SK-N-SH treated with all-trans-retinoic acid at 6 μM for 48 hours (cell line): ENCODE data around the gene CHST11.

Source experiments
- ATAC-seq: fragments of 200-7000 bp; cut with Tn5 transposase; 3 replicates; pipeline ENCODE4 v1.9.1; 2020; ENCODE audit warnings: mild to moderate bottlenecking, moderate library complexity
- ARNTL ChIP-seq: fragments of 450-650 bp; formaldehyde crosslinking; IDR thresholded peaks from 2 replicates; pipeline ENCODE4 v1.5.0; 2020; ENCODE audit warnings: low read depth, mild to moderate bottlenecking, moderate library complexity, borderline replicate concordance
- CSDC2 ChIP-seq: fragments of 250-450 bp; sonication (Bioruptor Pico); IDR thresholded peaks from 2 replicates; pipeline ENCODE4 v1.5.0; 2020; ENCODE audit warnings: mild to moderate bottlenecking, moderate library complexity
- ESRRG ChIP-seq: fragments of 250-450 bp; sonication (Bioruptor Pico); IDR thresholded peaks from 2 replicates; pipeline ENCODE4 v1.6.1; 2021; ENCODE audit warnings: mild to moderate bottlenecking
- ISL1 ChIP-seq: fragments of 250-450 bp; sonication (Bioruptor Pico); IDR thresholded peaks from 2 replicates; pipeline ENCODE4 v2.1.2; 2022; ENCODE audit warnings: mild to moderate bottlenecking, moderate library complexity
- OSR1 ChIP-seq: fragments of 250-450 bp; sonication (Bioruptor Pico); IDR thresholded peaks from 2 replicates; pipeline ENCODE4 v1.8.0; 2022; ENCODE audit warnings: moderate library complexity, mild to moderate bottlenecking, inconsistent platforms
- PATZ1 ChIP-seq: fragments of 250-450 bp; sonication (Bioruptor Pico); IDR thresholded peaks from 2 replicates; pipeline ENCODE4 v1.8.0; 2020; ENCODE audit warnings: mild to moderate bottlenecking, moderate library complexity, borderline replicate concordance
- POU6F1 ChIP-seq: fragments of 250-450 bp; sonication (Bioruptor Pico); IDR thresholded peaks from 2 replicates; pipeline ENCODE4 v1.8.0; 2021; ENCODE audit warnings: low read depth, mild to moderate bottlenecking, moderate library complexity, borderline replicate concordance
- PPARA ChIP-seq: fragments of 250-450 bp; sonication (Bioruptor Pico); IDR thresholded peaks from 2 replicates; pipeline ENCODE4 v1.5.0; 2020; ENCODE audit warnings: mild to moderate bottlenecking, borderline replicate concordance
- RARB ChIP-seq: fragments of 250-450 bp; sonication (Bioruptor Pico); IDR thresholded peaks from 2 replicates; pipeline ENCODE4 v1.8.0; 2021; ENCODE audit warnings: mild to moderate bottlenecking, moderate library complexity
- SNAI2 ChIP-seq: fragments of 250-450 bp; sonication (Bioruptor Pico); IDR thresholded peaks from 2 replicates; pipeline ENCODE4 v1.5.0; 2020; ENCODE audit warnings: mild to moderate bottlenecking, moderate library complexity
- TCF4 ChIP-seq: fragments of 250-450 bp; sonication (Bioruptor Pico); IDR thresholded peaks from 2 replicates; pipeline ENCODE4 v1.8.0; 2021; ENCODE audit warnings: mild to moderate bottlenecking, moderate library complexity, borderline replicate concordance
- TOX ChIP-seq: fragments of 250-450 bp; sonication (Bioruptor Pico); IDR thresholded peaks from 2 replicates; pipeline ENCODE4 v1.8.0; 2021; ENCODE audit warnings: mild to moderate bottlenecking, moderate library complexity, borderline replicate concordance
- TSHZ2 ChIP-seq: fragments of 250-450 bp; sonication (Bioruptor Pico); IDR thresholded peaks from 2 replicates; pipeline ENCODE4 v1.5.0; 2020; ENCODE audit warnings: mild to moderate bottlenecking, moderate library complexity
- ZC3H10 ChIP-seq: fragments of 250-450 bp; sonication (Bioruptor Pico); IDR thresholded peaks from 2 replicates; pipeline ENCODE4 v1.5.1; 2021; ENCODE audit warnings: mild to moderate bottlenecking, moderate library complexity
- ZFP3 ChIP-seq: fragments of 250-450 bp; sonication (Bioruptor Pico); IDR thresholded peaks from 2 replicates; pipeline ENCODE4 v1.5.0; 2020; ENCODE audit warnings: mild to moderate bottlenecking, moderate library complexity
- ZFP30 ChIP-seq: fragments of 450-650 bp; formaldehyde crosslinking; IDR thresholded peaks from 2 replicates; pipeline ENCODE4 v1.5.0; 2022; ENCODE audit warnings: mild to moderate bottlenecking, moderate library complexity
- ZNF565 ChIP-seq: fragments of 450-650 bp; formaldehyde crosslinking; conservative IDR thresholded peaks from 2 replicates; pipeline ENCODE4 v1.5.0; 2020; ENCODE audit warnings: low read depth, mild to moderate bottlenecking, moderate library complexity
- ZNF70 ChIP-seq: fragments of 450-650 bp; formaldehyde crosslinking; IDR thresholded peaks from 2 replicates; pipeline ENCODE4 v1.5.0; 2020; ENCODE audit warnings: mild to moderate bottlenecking, moderate library complexity
- TF ChIP-seq, protein P1 (sequence below): fragments of 250-450 bp; sonication (Bioruptor Pico); IDR thresholded peaks from 2 replicates; pipeline ENCODE4 v1.5.1; 2020; ENCODE audit warnings: low read depth, mild to moderate bottlenecking, moderate library complexity

CHST11 gene

GRCh38 chr12:104529130-104529874 is 72.6 kb downstream of the CHST11 start:
- no peak for ATAC-seq
- TF ChIP-seq ZFP3 (CRISPR knock-in tag) (no peak), ZNF70 (CRISPR knock-in tag) (no peak), SNAI2 (CRISPR knock-in tag) (no peak), POU6F1 (no peak), CSDC2 (CRISPR knock-in tag) (no peak), TSHZ2 (CRISPR knock-in tag) (no peak), PATZ1 (CRISPR knock-in tag) (no peak), ZC3H10 (CRISPR knock-in tag) (no peak), ESRRG (no peak), ZNF565 (CRISPR knock-in tag) (no peak), ISL1 (CRISPR knock-in tag) (no peak), PPARA (CRISPR knock-in tag) (no peak), OSR1 (CRISPR knock-in tag) (no peak)

DNA sequence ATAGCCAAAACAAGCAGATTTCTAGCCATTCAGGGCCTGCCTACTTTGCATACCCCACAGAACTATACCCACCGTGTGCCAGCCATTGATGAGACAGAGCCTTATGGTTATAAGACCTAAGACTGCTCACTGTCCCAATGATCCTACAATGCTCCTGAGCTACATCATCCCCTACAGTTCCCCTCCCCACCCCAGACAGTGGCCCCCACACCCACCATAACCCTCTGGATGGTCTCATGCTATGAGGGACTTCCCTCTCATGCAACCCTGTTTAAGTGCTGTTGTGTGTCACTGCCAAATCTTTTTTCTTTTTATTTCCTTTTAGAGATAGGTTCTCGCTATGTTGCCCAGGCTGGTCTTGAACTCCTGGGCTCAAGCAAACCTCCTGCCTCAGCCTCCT is 75.9 kb downstream of the CHST11 start:
- no peak for ATAC-seq
- no peak for TF ChIP-seq PATZ1 (CRISPR knock-in tag)
- TF ChIP-seq TCF4 (CRISPR knock-in tag): no peak
- TF ChIP-seq ARNTL (CRISPR knock-in tag): no peak
- TF ChIP-seq, protein P1, sequence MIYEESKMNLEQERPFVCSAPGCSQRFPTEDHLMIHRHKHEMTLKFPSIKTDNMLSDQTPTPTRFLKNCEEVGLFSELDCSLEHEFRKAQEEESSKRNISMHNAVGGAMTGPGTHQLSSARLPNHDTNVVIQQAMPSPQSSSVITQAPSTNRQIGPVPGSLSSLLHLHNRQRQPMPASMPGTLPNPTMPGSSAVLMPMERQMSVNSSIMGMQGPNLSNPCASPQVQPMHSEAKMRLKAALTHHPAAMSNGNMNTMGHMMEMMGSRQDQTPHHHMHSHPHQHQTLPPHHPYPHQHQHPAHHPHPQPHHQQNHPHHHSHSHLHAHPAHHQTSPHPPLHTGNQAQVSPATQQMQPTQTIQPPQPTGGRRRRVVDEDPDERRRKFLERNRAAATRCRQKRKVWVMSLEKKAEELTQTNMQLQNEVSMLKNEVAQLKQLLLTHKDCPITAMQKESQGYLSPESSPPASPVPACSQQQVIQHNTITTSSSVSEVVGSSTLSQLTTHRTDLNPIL: no peak
- TF ChIP-seq SNAI2 (CRISPR knock-in tag): no peak
- no peak for TF ChIP-seq TOX
- no peak for TF ChIP-seq TSHZ2 (CRISPR knock-in tag)
- TF ChIP-seq ZFP30: no peak
- TF ChIP-seq PPARA (CRISPR knock-in tag): no peak
- no peak for TF ChIP-seq OSR1 (CRISPR knock-in tag)
- no peak for TF ChIP-seq ZNF565 (CRISPR knock-in tag)
- no peak for TF ChIP-seq ISL1 (CRISPR knock-in tag)
- no peak for TF ChIP-seq ESRRG
- TF ChIP-seq RARB (CRISPR knock-in tag): no peak
- no peak for TF ChIP-seq ZNF70 (CRISPR knock-in tag)
- no peak for TF ChIP-seq POU6F1
